NCI-H748 (cell line): ENCODE results near the gene KCTD2.
A peak's percentile ranks its signal among the peaks of the same experiment; 100 is the strongest.
"Not testable (repeated sequence)": the region's sequence is repeated elsewhere in the genome, so short reads cannot be mapped to it uniquely, and the experiment has no call there.

Source experiments
- DNase-seq: peaks from one replicate; lab custom pipeline; 2025; ENCODE audit not compliant: unreplicated experiment; lab: John Stamatoyannopoulos, UW

KCTD2 gene

GRCh38 chr17:75049057-75049456 is 2.0 kb downstream of the KCTD2 start:
- no peak for DNase-seq

DNA sequence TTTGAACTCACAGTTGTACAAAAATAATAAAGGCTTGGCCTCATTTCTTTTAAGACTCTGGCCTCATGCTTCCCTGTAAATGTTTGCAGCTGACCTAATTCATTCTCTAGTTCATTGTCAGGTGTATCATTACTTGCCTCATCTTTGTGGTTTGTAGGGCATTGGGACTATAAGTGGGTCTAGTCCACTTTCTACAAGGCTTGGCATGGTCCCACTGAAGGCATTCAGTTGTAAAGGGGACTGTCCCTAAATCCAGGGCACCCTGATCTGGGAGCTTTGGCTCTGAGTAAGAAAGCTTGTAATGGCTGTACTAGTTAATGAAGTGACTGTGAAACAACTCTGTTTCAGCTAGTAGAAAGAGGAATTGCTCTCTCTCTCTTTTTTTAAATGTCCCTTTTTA is 2.7 kb downstream of the KCTD2 start:
- DNase-seq = no peak

DNA sequence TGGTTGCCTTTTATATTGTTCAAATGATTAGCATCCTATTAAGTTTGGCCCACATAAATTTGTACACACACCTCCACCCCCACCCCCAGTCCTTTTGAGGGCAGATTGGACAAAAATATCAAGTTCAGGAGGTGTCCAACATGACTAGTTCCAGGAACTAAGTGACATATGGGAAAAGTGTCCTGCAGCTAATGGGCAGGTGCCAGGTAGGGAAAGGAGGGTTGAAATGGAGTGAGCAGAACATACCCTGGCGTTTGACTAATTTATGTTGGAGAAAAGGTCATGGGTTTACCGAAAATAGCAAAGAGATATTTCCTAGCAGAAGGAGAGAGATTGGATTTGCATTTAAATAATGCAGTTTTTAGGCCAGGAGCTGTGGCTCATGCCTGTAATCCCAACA is 4.9 kb downstream of the KCTD2 start:
- no peak for DNase-seq

- DNase-seq = peak; percentile 2
Measured at GRCh38 chr17:75059369-75060345, 12.6 kb downstream of the KCTD2 start.

- DNase-seq = no peak
Measured at GRCh38 chr17:75060434-75061054, 13.5 kb downstream of the KCTD2 start.

DNA sequence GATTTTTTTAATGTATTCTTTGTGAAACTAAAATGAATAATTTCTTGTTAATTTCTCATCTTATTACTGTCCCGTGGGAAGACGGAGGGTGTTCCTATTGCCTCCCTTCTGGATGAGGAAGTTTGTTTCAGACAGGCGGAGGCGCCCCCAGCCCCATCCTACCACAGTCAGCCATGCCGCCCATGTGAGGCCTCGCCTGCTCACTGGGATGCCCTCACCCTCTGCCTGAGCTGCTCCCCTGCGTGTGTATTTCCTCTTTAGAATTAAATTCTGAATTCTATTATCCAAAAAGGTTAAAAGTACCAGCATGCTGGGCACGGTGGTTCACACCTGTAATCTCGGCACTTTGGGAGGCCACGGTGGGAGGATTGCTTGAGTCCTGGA is 14.0 kb downstream of the KCTD2 start:
- DNase-seq = no peak

DNA sequence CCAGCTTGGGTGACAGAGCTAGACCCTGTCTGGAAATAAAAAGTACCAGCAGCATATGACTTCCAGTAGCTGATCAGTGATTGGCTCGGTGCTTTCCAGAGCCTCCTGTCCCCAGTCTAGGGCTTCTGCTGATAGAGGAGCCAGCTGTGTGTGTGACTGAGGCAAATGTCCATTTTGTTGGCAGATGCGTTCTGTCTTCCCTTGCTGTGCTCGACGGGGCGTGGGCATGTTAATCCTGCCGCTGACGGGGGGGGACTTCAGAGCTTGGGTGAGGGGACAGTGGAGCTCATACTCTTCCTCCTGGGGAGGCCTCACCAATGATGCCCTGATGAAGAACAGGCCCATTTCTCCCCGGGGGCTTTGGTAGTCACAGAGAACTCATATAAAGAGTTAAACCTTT is 14.6 kb downstream of the KCTD2 start:
- DNase-seq = no peak

DNA sequence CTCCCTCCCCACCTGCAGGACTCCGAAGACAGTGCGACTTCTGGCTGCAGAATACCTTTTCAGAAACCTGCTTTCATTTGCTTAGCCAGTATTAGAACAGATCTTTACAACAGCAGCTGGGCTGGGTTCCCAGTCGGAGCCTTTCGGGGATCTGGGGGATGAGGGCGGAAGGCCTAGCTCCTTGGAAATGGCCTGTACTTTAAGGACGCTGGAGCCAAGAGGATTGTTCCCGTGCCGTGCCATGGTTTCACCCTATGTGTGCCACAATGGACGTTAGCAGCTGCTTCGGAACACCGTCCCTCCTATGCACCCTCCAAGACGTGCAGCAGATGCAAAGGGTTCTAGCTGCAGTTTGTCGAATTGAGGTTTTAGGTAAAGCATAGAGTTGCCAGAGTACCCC is 16.2 kb downstream of the KCTD2 start:
- DNase-seq = no peak

GRCh38 chr17:75063626-75064025 is 16.6 kb downstream of the KCTD2 start:
- DNase-seq = no peak

DNA sequence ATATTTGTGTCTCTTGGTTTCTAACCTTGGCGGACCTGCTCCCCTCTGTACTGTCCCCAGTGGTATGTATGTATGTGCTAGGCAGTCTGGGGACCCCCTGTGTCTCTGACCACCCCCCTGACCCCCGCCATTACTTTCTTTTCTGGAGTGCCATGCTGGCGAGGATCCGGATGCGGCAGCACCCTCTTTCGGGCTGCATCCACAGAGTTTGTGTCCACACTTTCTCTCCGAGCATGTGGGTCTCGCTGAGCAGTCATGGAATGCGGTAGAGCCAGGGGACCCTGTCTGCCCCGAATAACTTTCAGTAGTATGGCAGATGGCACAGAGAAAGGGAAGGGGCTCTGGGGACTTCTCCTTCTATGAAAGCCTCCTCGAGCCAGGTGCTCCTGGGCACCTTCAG is 17.0 kb downstream of the KCTD2 start:
- no peak for DNase-seq

DNA sequence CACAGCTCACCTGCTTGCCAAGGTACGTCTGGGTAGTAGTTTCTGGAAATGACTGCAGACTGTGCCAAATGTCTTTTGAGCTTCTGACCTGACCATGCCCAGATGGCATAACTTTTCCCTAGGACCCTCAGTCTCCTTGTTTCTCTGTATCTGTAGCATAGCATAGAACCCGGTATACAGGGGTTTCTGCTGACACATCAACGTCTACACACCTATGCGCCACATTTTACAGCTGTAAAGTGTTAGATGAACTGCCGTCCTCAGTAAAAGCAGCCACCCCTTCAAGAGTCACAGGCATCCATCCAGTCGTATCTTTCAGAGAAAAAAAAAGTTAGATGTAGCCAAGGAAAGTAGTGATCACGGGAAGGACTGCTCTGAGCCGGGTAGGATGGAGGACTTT is 17.4 kb downstream of the KCTD2 start:
- DNase-seq = no peak

- no peak for DNase-seq
Measured at GRCh38 chr17:75064867-75065561, 18.0 kb downstream of the KCTD2 start.

GRCh38 chr17:75065562-75066151 is 18.6 kb downstream of the KCTD2 start:
- DNase-seq = no peak

- no peak for DNase-seq
Measured at GRCh38 chr17:75067856-75068255, 20.8 kb downstream of the KCTD2 start.

DNA sequence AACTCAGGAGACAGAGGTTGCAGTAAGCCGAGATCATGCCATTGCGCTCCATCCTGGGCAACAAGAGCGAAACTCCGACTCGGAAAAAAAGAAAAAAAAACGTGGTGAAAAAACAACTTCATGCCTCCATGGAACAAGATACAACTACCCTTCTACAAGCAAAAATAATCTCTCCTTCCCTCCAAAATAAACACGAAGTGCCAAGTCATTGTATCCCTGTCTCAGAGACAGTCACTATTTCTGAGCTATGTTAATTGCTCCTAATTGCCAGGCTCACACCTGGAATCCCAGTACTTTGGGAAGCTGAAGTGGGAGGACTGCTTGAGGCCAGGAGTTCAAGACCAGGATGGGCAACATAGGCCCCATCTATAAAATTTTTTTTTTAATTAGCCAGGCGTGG is 21.7 kb downstream of the KCTD2 start:
- no peak for DNase-seq

DNA sequence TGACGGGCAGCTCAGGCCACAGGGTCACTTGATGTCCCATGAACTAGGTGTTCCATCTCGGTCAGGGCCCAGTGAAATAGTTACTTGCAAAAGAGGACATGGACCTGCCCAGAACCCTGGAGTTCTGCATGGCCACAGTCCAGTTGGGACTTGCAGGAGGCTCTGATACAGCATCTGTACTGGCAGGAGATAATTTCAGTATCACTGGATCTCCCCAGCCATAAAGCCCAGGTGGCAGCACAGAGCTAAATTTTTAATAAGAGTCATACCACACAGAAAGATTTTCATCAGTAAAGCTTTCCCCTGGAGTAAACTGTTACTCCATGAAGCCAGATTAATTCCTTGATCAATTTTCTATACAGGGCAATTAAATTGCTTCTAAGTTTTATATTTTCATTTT is 22.8 kb downstream of the KCTD2 start:
- peak; percentile 6 for DNase-seq

DNA sequence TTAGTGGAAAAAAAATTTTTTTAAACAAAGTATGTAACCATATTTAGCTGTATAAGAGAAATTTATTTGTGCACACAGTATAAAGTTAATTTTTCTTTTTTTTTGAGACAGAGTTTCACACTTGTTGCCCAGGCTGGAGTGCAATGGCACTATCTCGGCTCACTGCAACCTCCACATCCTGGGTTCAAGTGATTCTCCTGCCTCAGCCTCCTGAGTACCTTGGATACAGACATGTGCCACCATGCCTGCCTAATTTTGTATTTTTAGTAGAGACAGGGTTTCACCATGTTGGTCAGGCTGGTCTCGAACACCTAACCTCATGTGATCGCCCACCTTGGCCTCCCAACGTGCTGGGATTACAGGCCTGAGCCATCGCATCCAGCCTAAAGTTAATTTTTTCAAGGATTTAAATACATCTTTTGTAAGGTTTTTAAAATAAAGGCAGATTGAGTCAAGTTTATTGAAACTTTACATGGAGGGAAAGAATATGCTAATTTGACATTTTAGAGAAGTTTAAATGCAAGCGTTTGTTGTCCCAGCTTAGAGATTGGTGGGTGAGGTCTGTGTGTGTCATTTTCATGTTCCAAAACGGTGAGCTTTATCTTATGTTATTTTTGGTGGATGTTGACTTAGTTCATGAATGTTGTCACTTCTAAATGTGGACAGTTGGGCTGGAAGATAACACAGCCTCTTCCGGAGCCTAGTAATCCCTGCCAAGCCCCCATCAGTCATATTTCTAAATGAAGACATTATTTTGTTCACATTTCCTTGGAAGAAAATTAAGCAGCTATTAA is 24.6 kb downstream of the KCTD2 start:
- DNase-seq = not testable (repeated sequence)

DNA sequence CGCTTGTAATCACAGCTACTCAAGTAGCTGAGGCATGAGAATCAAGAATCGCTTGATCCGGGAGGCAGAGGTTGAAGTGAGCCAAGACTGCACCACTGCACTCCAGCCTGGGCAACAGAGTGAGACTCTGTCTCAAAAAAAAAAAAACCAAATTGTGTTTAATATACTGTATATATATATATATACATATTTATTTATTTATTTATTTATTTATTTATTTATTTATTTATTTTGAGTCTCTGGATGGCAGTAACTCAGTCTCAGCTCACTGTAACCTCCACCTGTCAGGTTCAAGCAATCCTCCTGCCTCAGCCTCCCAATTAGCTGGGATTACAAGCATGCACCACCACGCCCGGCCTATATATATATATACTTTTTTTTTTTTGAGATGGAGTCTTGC is 25.9 kb downstream of the KCTD2 start:
- DNase-seq = not testable (repeated sequence)

GRCh38 chr17:75073618-75074047 is 26.6 kb downstream of the KCTD2 start:
- DNase-seq = no peak

- no peak for DNase-seq
Measured at GRCh38 chr17:75074532-75074931, 27.5 kb downstream of the KCTD2 start.
